Panc1 (cell line): ENCODE data around the gene WDR4. TPM values are rescaled to one million over a fixed set of nuclear protein-coding genes. Genes with fewer than 3 reads are reported as not detected.

Experiments used
- ATAC-seq: fragments of 200-7000 bp; cut with Tn5 transposase; 2 replicates; pipeline ENCODE4 v1.9.1; 2020; ENCODE audit warnings: mild to moderate bottlenecking, moderate library complexity
- BruUV-seq: library from RNA; stranded (reverse); fragments of 400-500 nt; replicated peaks from 2 replicates; lab custom pipeline; 2021; lab: Mats Ljungman, UMichigan
- CTCF ChIA-PET: fragments of 300-600 bp; sonication (Branson Sonifier 250); formaldehyde crosslinking; loops from one replicate; lab custom pipeline; 2022; ENCODE audit warnings: antibody characterized with exemption; lab: Charles Lee
- POLR2A ChIA-PET: fragments of 300-600 bp; sonication (Branson Sonifier 250); formaldehyde crosslinking; loops from one replicate; lab custom pipeline; 2022; ENCODE audit warnings: antibody characterized with exemption; lab: Charles Lee
- DNase-seq: peaks from one replicate; pipeline ENCODE4 v3.0.0-alpha.2; 2010; ENCODE audit warnings: low read depth, low spot score
- H3K27ac ChIP-seq: 2 replicates; pipeline ENCODE4 v1.5.1; 2011; ENCODE audit warnings: mild to moderate bottlenecking, low read length, inconsistent platforms
- H3K27me3 ChIP-seq: fragments of 200-500 bp; sonication (Bioruptor generic); 2 replicates; pipeline ENCODE4 v1.6.0; 2014; ENCODE audit warnings: low read length, inconsistent platforms; ENCODE audit not compliant: control insufficient read depth, insufficient read depth
- H3K36me3 ChIP-seq: fragments of 200-500 bp; sonication (Bioruptor generic); 2 replicates; pipeline ENCODE4 v1.5.1; 2014; ENCODE audit warnings: inconsistent platforms, mild to moderate bottlenecking, low read length, moderate library complexity; ENCODE audit not compliant: control insufficient read depth, insufficient read depth
- H3K4me1 ChIP-seq: 2 replicates; pipeline ENCODE4 v1.5.1; 2011; ENCODE audit warnings: inconsistent platforms, mild to moderate bottlenecking, low read length, moderate library complexity; ENCODE audit not compliant: control insufficient read depth, insufficient read depth
- H3K4me3 ChIP-seq, 2 experiments: 2 replicates each; pipeline ENCODE4 v1.5.1; 2011 to 2012; ENCODE audit warnings: low read depth in 2 of 2, low read length in 2 of 2, mild to moderate bottlenecking in 2 of 2, inconsistent platforms in 1 of 2, moderate library complexity in 1 of 2
- H3K9me3 ChIP-seq: fragments of 200-500 bp; sonication (Bioruptor generic); 2 replicates; pipeline ENCODE4 v1.5.1; 2014; ENCODE audit warnings: low read depth, mild to moderate bottlenecking, inconsistent platforms, low read length, moderate library complexity; ENCODE audit not compliant: control insufficient read depth, insufficient read depth
- POLR2AphosphoS5 ChIP-seq: IDR thresholded peaks from 2 replicates; pipeline ENCODE4 v1.6.1; 2012; ENCODE audit warnings: mild to moderate bottlenecking, low read depth, low read length, moderate library complexity
- SIN3A ChIP-seq: IDR thresholded peaks from 2 replicates; pipeline ENCODE4 v1.6.1; 2012; ENCODE audit warnings: low read depth, mild to moderate bottlenecking, low read length, moderate library complexity, borderline replicate concordance; ENCODE audit not compliant: insufficient read depth
- TCF7L2 ChIP-seq: IDR thresholded peaks from 2 replicates; pipeline ENCODE4 v1.6.1; 2011; ENCODE audit warnings: mild to moderate bottlenecking, low read depth, low read length, inconsistent platforms
- in situ Hi-C: cut with HindIII; loops from 2 replicates; pipeline ENCODE4 v1.10.0; 2016; ENCODE audit warnings: low sequenced_read_pairs, low pct_unique_long_range_greater_than_20kb
- intact Hi-C: fragments of 100-400 bp; cut with micrococcal nuclease; formaldehyde crosslinking; loops from one replicate; pipeline ENCODE4 v1.10.0; 2022; ENCODE audit not compliant: unreplicated experiment
- total RNA-seq: library from RNA; stranded (reverse); gene quantifications from one replicate; pipeline ENCODE4 v1.2.1, GENCODE V29; 2021; ENCODE audit not compliant: unreplicated experiment
- TF ChIP-seq, protein P1 (sequence below): fragments of 450-650 bp; IDR thresholded peaks from 2 replicates; pipeline ENCODE4 v1.5.1; 2017; ENCODE audit warnings: mild to moderate bottlenecking
- TF ChIP-seq, protein P2 (sequence below), 2 experiments: IDR thresholded peaks; 2 replicates each; pipeline ENCODE4 v1.6.1; 2011 to 2012; ENCODE audit warnings: low read depth in 2 of 2, control low read depth in 1 of 2, low read length in 1 of 2, mild to moderate bottlenecking in 1 of 2, moderate library complexity in 1 of 2; ENCODE audit not compliant: insufficient read depth in 1 of 2

WDR4 gene
- total RNA-seq, 1 experiment from 2014 or later = 36.7 TPM

DNA sequence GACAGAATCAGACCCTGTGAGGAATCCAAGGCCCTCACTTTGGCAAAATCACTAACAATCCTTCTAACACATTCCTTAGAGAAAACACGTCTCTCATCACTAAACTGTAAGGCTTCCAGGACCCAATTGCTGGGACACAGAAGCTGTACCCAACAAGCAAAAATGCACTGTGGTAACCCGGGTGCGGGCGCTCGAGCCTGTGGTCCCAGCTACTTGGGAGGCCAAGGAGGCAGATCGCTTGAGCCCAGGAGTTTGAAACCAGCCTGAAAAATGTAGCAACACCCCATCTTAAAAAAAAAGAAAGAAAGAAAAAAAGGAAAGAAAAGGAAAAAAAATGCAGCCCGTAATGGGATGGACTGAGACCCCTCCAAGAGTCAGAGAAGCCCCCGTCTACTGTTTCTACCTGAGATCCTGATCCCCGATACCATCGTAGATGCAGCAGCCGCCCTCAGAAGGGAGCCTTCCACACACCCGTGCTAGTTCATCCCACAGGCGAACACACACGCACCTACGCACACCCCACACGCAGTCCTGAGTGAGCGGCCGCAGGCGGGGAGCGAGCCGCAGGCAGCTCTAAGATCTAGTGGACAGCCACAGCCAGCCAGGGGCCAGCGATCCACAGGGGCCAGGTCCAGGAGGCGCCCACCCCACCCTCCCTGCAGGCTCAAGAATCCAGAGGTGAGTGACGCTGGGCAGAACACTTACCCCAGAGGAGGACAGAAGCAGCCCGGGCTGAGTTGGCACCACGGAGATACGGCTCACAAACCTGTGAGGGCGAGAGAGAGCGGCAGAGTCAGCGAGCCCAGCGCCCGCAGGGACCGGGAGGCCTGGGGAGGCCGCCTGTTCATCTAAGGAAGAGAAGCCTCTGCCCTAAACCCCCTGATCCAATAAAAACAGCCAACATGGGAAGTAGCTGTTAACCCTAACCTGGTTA, 20.1 kb downstream of the WDR4 start:
- BruUV-seq = no TSS peak
- ATAC-seq = no peak
- Histone ChIP-seq H3K9me3 (no peaks in the 10 kb centered on the region), H3K4me1 (no peaks in the 10 kb centered on the region), H3K36me3 (peaks cover 6% of the 10 kb centered on the region; the same call in 1 of the 2 replicates), H3K4me3 (no peak overlapping the region), H3K27me3 (no peaks in the 10 kb centered on the region), H3K27ac (no peak overlapping the region)
- no peak for DNase-seq
- in situ Hi-C loops = no loop called here
- TF ChIP-seq POLR2AphosphoS5 (no peak), TCF7L2 (no peak)
- TF ChIP-seq, protein P1, sequence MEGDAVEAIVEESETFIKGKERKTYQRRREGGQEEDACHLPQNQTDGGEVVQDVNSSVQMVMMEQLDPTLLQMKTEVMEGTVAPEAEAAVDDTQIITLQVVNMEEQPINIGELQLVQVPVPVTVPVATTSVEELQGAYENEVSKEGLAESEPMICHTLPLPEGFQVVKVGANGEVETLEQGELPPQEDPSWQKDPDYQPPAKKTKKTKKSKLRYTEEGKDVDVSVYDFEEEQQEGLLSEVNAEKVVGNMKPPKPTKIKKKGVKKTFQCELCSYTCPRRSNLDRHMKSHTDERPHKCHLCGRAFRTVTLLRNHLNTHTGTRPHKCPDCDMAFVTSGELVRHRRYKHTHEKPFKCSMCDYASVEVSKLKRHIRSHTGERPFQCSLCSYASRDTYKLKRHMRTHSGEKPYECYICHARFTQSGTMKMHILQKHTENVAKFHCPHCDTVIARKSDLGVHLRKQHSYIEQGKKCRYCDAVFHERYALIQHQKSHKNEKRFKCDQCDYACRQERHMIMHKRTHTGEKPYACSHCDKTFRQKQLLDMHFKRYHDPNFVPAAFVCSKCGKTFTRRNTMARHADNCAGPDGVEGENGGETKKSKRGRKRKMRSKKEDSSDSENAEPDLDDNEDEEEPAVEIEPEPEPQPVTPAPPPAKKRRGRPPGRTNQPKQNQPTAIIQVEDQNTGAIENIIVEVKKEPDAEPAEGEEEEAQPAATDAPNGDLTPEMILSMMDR = no peak
- TF ChIP-seq, protein P2, sequence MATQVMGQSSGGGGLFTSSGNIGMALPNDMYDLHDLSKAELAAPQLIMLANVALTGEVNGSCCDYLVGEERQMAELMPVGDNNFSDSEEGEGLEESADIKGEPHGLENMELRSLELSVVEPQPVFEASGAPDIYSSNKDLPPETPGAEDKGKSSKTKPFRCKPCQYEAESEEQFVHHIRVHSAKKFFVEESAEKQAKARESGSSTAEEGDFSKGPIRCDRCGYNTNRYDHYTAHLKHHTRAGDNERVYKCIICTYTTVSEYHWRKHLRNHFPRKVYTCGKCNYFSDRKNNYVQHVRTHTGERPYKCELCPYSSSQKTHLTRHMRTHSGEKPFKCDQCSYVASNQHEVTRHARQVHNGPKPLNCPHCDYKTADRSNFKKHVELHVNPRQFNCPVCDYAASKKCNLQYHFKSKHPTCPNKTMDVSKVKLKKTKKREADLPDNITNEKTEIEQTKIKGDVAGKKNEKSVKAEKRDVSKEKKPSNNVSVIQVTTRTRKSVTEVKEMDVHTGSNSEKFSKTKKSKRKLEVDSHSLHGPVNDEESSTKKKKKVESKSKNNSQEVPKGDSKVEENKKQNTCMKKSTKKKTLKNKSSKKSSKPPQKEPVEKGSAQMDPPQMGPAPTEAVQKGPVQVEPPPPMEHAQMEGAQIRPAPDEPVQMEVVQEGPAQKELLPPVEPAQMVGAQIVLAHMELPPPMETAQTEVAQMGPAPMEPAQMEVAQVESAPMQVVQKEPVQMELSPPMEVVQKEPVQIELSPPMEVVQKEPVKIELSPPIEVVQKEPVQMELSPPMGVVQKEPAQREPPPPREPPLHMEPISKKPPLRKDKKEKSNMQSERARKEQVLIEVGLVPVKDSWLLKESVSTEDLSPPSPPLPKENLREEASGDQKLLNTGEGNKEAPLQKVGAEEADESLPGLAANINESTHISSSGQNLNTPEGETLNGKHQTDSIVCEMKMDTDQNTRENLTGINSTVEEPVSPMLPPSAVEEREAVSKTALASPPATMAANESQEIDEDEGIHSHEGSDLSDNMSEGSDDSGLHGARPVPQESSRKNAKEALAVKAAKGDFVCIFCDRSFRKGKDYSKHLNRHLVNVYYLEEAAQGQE (IDR thresholded peaks at IDR 0.05; ENCODE audit: insufficient read depth in 1 of 2, low read depth in 2 of 2, low read length in 1 of 2) = no peak
- POLR2A ChIA-PET = no interaction called here
- intact Hi-C loops = no loop called here
- CTCF ChIA-PET = no interaction called here

DNA sequence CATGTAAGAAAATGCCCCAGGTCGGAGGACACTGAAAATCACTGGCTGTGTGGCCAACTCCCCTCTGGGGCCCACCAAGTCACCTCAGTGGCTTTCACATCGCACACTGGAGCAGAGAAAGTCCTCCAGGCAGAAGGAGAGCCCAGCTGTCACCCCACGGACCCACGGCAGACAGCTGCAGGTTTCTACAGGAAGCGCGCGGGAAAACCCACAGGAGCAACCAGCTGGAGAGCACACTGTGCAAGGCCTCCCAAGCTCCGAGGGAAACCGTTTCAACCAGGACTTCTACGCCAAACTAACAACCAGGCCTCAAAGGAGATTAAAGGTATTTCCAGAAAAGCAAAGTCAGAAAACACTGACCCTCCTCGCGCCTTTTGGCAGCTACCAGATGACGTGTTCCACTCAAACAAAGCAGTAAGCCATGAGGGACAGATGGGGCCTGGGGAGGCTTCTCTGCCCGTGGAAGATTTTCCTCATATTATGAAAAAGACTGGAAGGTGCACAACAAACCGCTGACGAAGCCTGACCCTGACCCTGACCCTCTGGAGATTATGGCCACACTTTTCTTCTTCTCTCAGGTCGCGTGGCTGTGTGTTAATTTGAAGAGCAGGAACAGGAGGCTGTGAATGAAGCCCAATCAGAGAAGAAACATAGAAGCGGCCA, 21.0 kb downstream of the WDR4 start:
- TF ChIP-seq SIN3A (no peak), POLR2AphosphoS5 (no peak), TCF7L2 (no peak)
- TF ChIP-seq, protein P1 = no peak
- TF ChIP-seq, protein P2 (IDR thresholded peaks at IDR 0.05; ENCODE audit: insufficient read depth in 1 of 2, low read depth in 2 of 2, low read length in 1 of 2) = no peak
- Histone ChIP-seq H3K4me3 (no peak overlapping the region), H3K36me3 (peaks cover 6% of the 10 kb centered on the region; the same call in 1 of the 2 replicates), H3K9me3 (no peaks in the 10 kb centered on the region), H3K27ac (no peak overlapping the region), H3K27me3 (no peaks in the 10 kb centered on the region), H3K4me1 (no peaks in the 10 kb centered on the region)
- no peak for ATAC-seq
- no peak for DNase-seq
- BruUV-seq = no TSS peak
- intact Hi-C loops = no loop called here
- ChIA-PET CTCF (no interaction called here), POLR2A (no interaction called here)
- in situ Hi-C loops = no loop called here
